Measurements from ENCODE around the gene USP25. TPM values are rescaled to one million over a fixed set of nuclear protein-coding genes. Genes with fewer than 3 reads are reported as not detected.

Gene USP25
- total RNA-seq, 1 donor from 2014 or later: 29.2 TPM

- no peaks in the 10 kb centered on the region for H3K27me3 ChIP-seq
- peaks cover 0 to 3% of the 10 kb centered on the region in 2 donors for H3K9me3 ChIP-seq
- TF ChIP-seq CTCF (IDR thresholded peaks at IDR 0.05): no peak
- H3K36me3 ChIP-seq: no peaks in the 10 kb centered on the region
- no peak overlapping the region for H3K27ac ChIP-seq
- no peak overlapping the region for H3K4me3 ChIP-seq
- no peak for DNase-seq (ENCODE audit: low spot score in 2 of 2)
- no peaks in the 10 kb centered on the region for H3K4me1 ChIP-seq
- intact Hi-C loops (cut with DNase I): no loop called here
These were observed 199.1 kb downstream of the USP25 start for GRCh38 chr21:15928686-15929425.

GRCh38 chr21:15929536-15929935, 199.8 kb downstream of the USP25 start:
- no peaks in the 10 kb centered on the region for H3K27me3 ChIP-seq
- intact Hi-C loops (cut with DNase I): no loop called here
- DNase-seq (ENCODE audit: low spot score in 2 of 2): no peak
- H3K27ac ChIP-seq: no peak overlapping the region
- no peak for TF ChIP-seq CTCF (IDR thresholded peaks at IDR 0.05)
- H3K4me1 ChIP-seq: no peaks in the 10 kb centered on the region
- peaks cover 0 to 3% of the 10 kb centered on the region in 2 donors for H3K9me3 ChIP-seq
- no peak overlapping the region for H3K4me3 ChIP-seq
- no peaks in the 10 kb centered on the region for H3K36me3 ChIP-seq

Data from ascending aorta (tissue), 2 donors.